IMR-90 (cell line): ENCODE measurements around the gene RHBDL3. TPM values are rescaled to one million over a fixed set of nuclear protein-coding genes. Genes with fewer than 3 reads are reported as not detected.

Source experiments
- ATAC-seq: fragments of 200-7000 bp; cut with Tn5 transposase; 2 replicates; pipeline ENCODE4 v1.9.1; 2020; ENCODE audit warnings: low read depth, mild to moderate bottlenecking, moderate library complexity
- BruUV-seq: library from RNA; stranded (reverse); fragments of 400-500 nt; replicated peaks from 2 replicates; lab custom pipeline; 2021; lab: Mats Ljungman, UMichigan
- CTCF ChIA-PET: fragments of 300-600 bp; formaldehyde crosslinking; extraction: SDS; loops from one replicate; lab custom pipeline; 2021; ENCODE audit warnings: antibody characterized with exemption; lab: Yijun Ruan, JAX
- POLR2A ChIA-PET: fragments of 300-600 bp; sonication (Branson Sonifier 250); formaldehyde crosslinking; loops from one replicate; lab custom pipeline; 2022; ENCODE audit warnings: antibody characterized with exemption; ENCODE audit not compliant: unreplicated experiment; lab: Charles Lee
- DNase-seq: peaks from one replicate; pipeline ENCODE4 v3.0.0; 2013
- H2AFZ ChIP-seq: replicated peaks from 2 replicates; pipeline ENCODE3; 2013; ENCODE audit warnings: low read length, mild to moderate bottlenecking; ENCODE audit not compliant: poor library complexity
- H2AK5ac ChIP-seq: 2 replicates; pipeline ENCODE4 v1.6.1; 2013; ENCODE audit warnings: low read depth, low read length, inconsistent platforms
- H2AK9ac ChIP-seq: replicated peaks from 2 replicates; pipeline ENCODE3; 2013; ENCODE audit warnings: mild to moderate bottlenecking, low read depth, low read length, moderate library complexity; ENCODE audit not compliant: poor library complexity
- H2BK120ac ChIP-seq: 2 replicates; pipeline ENCODE4 v1.6.1; 2013; ENCODE audit warnings: low read depth, low read length, inconsistent platforms
- H2BK15ac ChIP-seq: 3 replicates; pipeline ENCODE4 v1.6.1; 2013; ENCODE audit warnings: low read depth, low read length, inconsistent platforms
- H2BK20ac ChIP-seq: 2 replicates; pipeline ENCODE4 v1.6.1; 2013; ENCODE audit warnings: low read depth, mild to moderate bottlenecking, inconsistent platforms, low read length, moderate library complexity
- H2BK5ac ChIP-seq: 2 replicates; pipeline ENCODE4 v1.6.1; 2013; ENCODE audit warnings: mild to moderate bottlenecking, low read depth, low read length, inconsistent platforms; ENCODE audit not compliant: poor library complexity, severe bottlenecking
- H3K14ac ChIP-seq: replicated peaks from 2 replicates; pipeline ENCODE4 v1.6.1; 2013; ENCODE audit warnings: low read depth, low read length, inconsistent platforms
- H3K18ac ChIP-seq: 2 replicates; pipeline ENCODE4 v1.6.1; 2013; ENCODE audit warnings: low read depth, low read length, control low read depth
- H3K23ac ChIP-seq: 2 replicates; pipeline ENCODE4 v1.6.1; 2013; ENCODE audit warnings: low read depth, low read length, inconsistent platforms
- H3K27ac ChIP-seq: 2 replicates; pipeline ENCODE4 v1.5.1; 2013; ENCODE audit warnings: mild to moderate bottlenecking, control low read depth, low read length; ENCODE audit not compliant: insufficient read depth
- H3K27me3 ChIP-seq: 2 replicates; pipeline ENCODE4 v1.6.1; 2013; ENCODE audit warnings: low read length; ENCODE audit not compliant: control insufficient read depth, insufficient read depth
- H3K36me3 ChIP-seq: 2 replicates; pipeline ENCODE4 v1.6.1; 2013; ENCODE audit warnings: low read length, mixed read lengths; ENCODE audit not compliant: control insufficient read depth, insufficient read depth
- H3K4ac ChIP-seq: 2 replicates; pipeline ENCODE4 v1.6.1; 2013; ENCODE audit warnings: low read depth, low read length, inconsistent platforms
- H3K4me1 ChIP-seq: 2 replicates; pipeline ENCODE4 v1.6.1; 2013; ENCODE audit warnings: low read length, mixed read lengths; ENCODE audit not compliant: control insufficient read depth, insufficient read depth
- H3K4me2 ChIP-seq: 2 replicates; pipeline ENCODE4 v1.6.1; 2013; ENCODE audit warnings: low read depth, mild to moderate bottlenecking, control low read depth, low read length, moderate library complexity
- H3K4me3 ChIP-seq: 2 replicates; pipeline ENCODE4 v1.5.1; 2013; ENCODE audit warnings: low read depth, mild to moderate bottlenecking, control low read depth, low read length, moderate library complexity; ENCODE audit not compliant: insufficient read depth
- H3K56ac ChIP-seq: 2 replicates; pipeline ENCODE4 v1.6.1; 2013; ENCODE audit warnings: low read length, inconsistent platforms; ENCODE audit not compliant: insufficient read depth; ENCODE audit errors: extremely low read depth
- H3K79me1 ChIP-seq, 2 experiments: 2 replicates each; pipeline ENCODE4 v1.6.1; 2013; ENCODE audit warnings: low read length in 2 of 2, inconsistent platforms in 1 of 2, low read depth in 1 of 2
- H3K9ac ChIP-seq: 2 replicates; pipeline ENCODE4 v1.6.1; 2013; ENCODE audit warnings: low read depth, low read length, control low read depth
- H3K9me1 ChIP-seq: 2 replicates; pipeline ENCODE4 v1.6.1; 2013; ENCODE audit warnings: low read length, inconsistent platforms; ENCODE audit not compliant: insufficient read depth
- H3K9me3 ChIP-seq: 2 replicates; pipeline ENCODE4 v1.6.1; 2013; ENCODE audit warnings: low read length; ENCODE audit not compliant: control insufficient read depth, insufficient read depth
- H4K20me1 ChIP-seq: 2 replicates; pipeline ENCODE4 v1.6.1; 2013; ENCODE audit warnings: low read length, inconsistent platforms; ENCODE audit not compliant: insufficient read depth
- H4K5ac ChIP-seq: 2 replicates; pipeline ENCODE4 v1.6.1; 2013; ENCODE audit warnings: mild to moderate bottlenecking, low read depth, low read length, control low read depth
- H4K8ac ChIP-seq, 2 experiments: 2 replicates each; pipeline ENCODE4 v1.6.1; 2013; ENCODE audit warnings: low read depth in 2 of 2, low read length in 2 of 2, control low read depth in 1 of 2, inconsistent platforms in 1 of 2
- H4K91ac ChIP-seq: 2 replicates; pipeline ENCODE4 v1.6.1; 2013; ENCODE audit warnings: low read depth, low read length, inconsistent platforms; ENCODE audit not compliant: insufficient read depth
- BHLHE40 ChIP-seq: fragments of 150-350 bp; IDR thresholded peaks from 2 replicates; pipeline ENCODE4 v1.6.1; 2016; ENCODE audit warnings: mild to moderate bottlenecking, low read depth, low read length
- MXI1 ChIP-seq: IDR thresholded peaks from 2 replicates; pipeline ENCODE4 v1.6.1; 2012; ENCODE audit warnings: low read depth, mild to moderate bottlenecking, low read length, moderate library complexity, borderline replicate concordance
- SMC3 ChIP-seq: fragments of 150-350 bp; IDR thresholded peaks from 2 replicates; pipeline ENCODE4 v1.6.1; 2016; ENCODE audit warnings: low read depth, mild to moderate bottlenecking, antibody characterized with exemption, low read length, moderate library complexity
- USF2 ChIP-seq: fragments of 150-350 bp; IDR thresholded peaks from 2 replicates; pipeline ENCODE4 v1.6.1; 2017; ENCODE audit warnings: mild to moderate bottlenecking, antibody characterized with exemption, low read length, low read depth
- WGBS, 2 experiments: methylation state at CpG; one replicate each; pipeline versions ENCODE4 v1.1.5 to v1.1.7; 2013; ENCODE audit warnings: missing lambda C conversion rate in 2 of 2; ENCODE audit not compliant: insufficient read length in 1 of 2; ENCODE audit errors: extremely low coverage in 2 of 2; 5-methylcytosine and 5-hydroxymethylcytosine counted together
- dilution Hi-C: fragments of 300-500 bp; cut with HindIII; formaldehyde crosslinking; loops from one replicate; pipeline ENCODE4 v1.14.3; 2018; ENCODE audit warnings: low sequenced_read_pairs; ENCODE audit not compliant: unreplicated experiment
- in situ Hi-C: fragments of 300-500 bp; cut with MboI; formaldehyde crosslinking; loops from 3 replicates; pipeline ENCODE4 v1.14.3; 2019; ENCODE audit warnings: low sequenced_read_pairs, inconsistent platforms, mixed read lengths
- intact Hi-C: fragments of 100-400 bp; cut with micrococcal nuclease; formaldehyde crosslinking; loops from 2 replicates; pipeline ENCODE4 v1.10.0; 2022
- polyA plus RNA-seq, 3 experiments: library from polyadenylated mRNA; depleted of rRNA; stranded (reverse); fragments of >200 nt; gene quantifications; 2 replicates each; pipeline ENCODE4 v1.2.3, GENCODE V29; 2012; ENCODE audit warnings: low replicate concordance in 1 of 3
- total RNA-seq: library from RNA; depleted of rRNA; stranded (reverse); fragments of >200 nt; gene quantifications from 2 replicates; pipeline ENCODE4 v1.2.3, GENCODE V29; 2012

Gene RHBDL3
- total and polyA plus RNA-seq, 2 of the 4 experiments (the other 2 are of a cell fraction) = 0.09 to 0.18 TPM

- Histone ChIP-seq H3K4ac (no peak overlapping the region), H2AK9ac (no peak overlapping the region), H3K79me1 (no peaks in the 10 kb centered on the region), H4K5ac (no peak overlapping the region), H2AK5ac (no peak overlapping the region), H3K9me1 (no peaks in the 10 kb centered on the region), H3K56ac (no peak overlapping the region), H3K4me2 (no peak overlapping the region), H2BK120ac (no peak overlapping the region), H3K4me1 (no peaks in the 10 kb centered on the region), H3K27ac (no peak overlapping the region), H3K9me3 (no peaks in the 10 kb centered on the region), H2BK15ac (no peak overlapping the region), H3K14ac (no peak overlapping the region), H2BK20ac (no peak overlapping the region), H2BK5ac (no peak overlapping the region), H3K9ac (no peak overlapping the region), H4K91ac (no peak overlapping the region), H3K18ac (no peak overlapping the region), H4K20me1 (no peaks in the 10 kb centered on the region), H3K27me3 (no peaks in the 10 kb centered on the region), H3K36me3 (no peaks in the 10 kb centered on the region), H4K8ac (no peak overlapping the region), H3K23ac (no peak overlapping the region), H3K4me3 (no peak overlapping the region), H2AFZ (no peak overlapping the region)
- dilution Hi-C loops (no loop called here), in situ Hi-C loops (no loop called here), intact Hi-C loops (no loop called here)
- DNase-seq (no peak), ATAC-seq (no peak)
- ChIA-PET POLR2A (no interaction called here), CTCF (no interaction called here)
- BruUV-seq = no TSS peak
- TF ChIP-seq MXI1 (no peak), USF2 (no peak), SMC3 (no peak), BHLHE40 (no peak)
- WGBS, 2 experiments = 57% methylated on average over 1 of the region's 3 CpGs; no CpG with 5 or more reads in 1 of the 2 experiments
Measured at GRCh38 chr17:32249475-32249874, 16.2 kb upstream of the RHBDL3 start.
